HG02938 (cell line): ENCODE measurements around the gene BCAP31.
"Not testable (repeated sequence)": the region's sequence is repeated elsewhere in the genome, so short reads cannot be mapped to it uniquely, and the experiment has no call there.

Experiments
- ATAC-seq: cut with Tn5 transposase; IDR thresholded peaks from one replicate; pipeline ENCODE4 v1.9.1; 2021; ENCODE audit warnings: mild to moderate bottlenecking, moderate library complexity; ENCODE audit not compliant: unreplicated experiment

The BCAP31 gene

DNA sequence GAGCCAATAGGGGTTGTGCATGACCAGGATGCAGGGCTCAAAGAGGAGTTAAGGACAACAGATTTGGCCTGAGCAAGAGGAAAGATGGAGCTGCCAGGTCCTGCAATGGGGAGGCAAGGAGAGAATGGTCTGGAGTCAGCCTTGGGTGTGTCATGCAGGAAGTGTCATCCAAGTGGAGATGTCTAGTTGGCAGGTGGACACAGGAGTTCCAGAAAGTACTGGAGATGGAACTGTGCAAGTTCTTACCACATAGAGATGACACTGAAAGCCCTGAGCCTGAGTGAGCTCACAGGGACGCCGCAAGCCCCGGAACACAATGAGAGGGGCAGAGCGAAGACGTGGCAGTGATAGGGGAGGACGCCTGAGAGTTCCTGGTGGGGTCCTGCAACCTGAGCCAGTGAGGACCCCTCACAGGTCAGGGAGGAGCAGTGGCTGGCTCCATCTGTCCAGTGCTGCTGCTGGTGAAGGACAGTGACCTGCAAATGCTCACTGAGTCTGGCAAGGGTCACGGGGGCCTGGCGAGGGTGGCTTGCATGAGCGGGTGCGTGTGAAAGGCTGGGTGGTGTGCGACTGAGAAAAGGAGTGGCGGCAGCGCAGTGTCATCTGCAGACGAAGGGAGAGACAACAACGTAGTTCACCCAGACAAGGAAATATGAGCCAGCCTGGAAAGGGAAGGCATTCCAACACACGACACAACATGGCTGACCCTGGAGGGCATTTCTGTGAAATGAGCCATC, 27.0 kb downstream of the BCAP31 start:
- ATAC-seq, result not testable (repeated sequence)

DNA sequence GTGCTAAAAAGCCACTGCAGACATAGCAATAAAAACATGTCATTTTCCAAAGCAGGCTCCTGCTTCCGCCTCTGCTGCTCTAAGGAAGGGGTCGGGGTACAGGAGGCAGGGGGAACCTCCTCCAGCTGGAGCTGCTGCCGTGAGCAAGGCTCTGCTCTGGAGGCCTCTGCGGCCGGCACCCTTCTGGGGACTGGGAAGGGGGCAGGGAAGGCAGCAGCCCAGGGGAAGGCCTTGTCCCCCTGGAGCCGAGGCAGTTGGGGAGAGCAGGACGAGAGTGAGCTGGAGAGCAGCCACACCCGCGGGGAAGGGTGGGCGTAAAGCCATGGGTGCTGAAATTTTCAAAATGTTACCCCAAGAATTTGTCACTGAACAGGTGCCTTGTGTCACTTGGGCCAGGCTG, 27.6 kb downstream of the BCAP31 start:
- ATAC-seq, result not testable (repeated sequence)

DNA sequence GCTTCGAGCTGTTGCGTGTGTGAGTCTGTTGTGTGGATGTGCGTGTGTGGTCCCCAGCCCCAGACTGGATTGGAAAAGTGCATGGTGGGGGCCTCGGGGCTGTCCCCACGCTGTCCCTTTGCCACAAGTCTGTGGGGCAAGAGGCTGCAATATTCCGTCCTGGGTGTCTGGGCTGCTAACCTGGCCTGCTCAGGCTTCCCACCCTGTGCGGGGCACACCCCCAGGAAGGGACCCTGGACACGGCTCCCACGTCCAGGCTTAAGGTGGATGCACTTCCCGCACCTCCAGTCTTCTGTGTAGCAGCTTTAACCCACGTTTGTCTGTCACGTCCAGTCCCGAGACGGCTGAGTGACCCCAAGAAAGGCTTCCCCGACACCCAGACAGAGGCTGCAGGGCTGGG, 28.1 kb downstream of the BCAP31 start:
- no peak for ATAC-seq

DNA sequence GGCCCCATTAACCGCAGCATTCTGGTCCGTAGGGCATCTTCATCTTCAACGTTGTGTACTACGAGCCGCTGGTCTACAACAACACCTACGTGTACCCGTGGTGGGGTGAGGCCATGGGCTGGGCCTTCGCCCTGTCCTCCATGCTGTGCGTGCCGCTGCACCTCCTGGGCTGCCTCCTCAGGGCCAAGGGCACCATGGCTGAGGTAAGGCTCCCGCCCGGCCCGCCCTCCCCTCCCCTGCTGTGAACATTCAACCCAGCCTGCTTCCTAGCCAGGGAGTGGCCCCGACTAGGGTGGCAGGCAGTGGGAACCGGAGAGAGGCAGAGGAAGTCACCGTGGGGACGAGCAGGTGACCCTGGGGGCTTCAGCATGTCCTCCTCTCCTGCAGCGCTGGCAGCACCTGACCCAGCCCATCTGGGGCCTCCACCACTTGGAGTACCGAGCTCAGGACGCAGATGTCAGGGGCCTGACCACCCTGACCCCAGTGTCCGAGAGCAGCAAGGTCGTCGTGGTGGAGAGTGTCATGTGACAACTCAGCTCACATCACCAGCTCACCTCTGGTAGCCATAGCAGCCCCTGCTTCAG, 29.4 kb downstream of the BCAP31 start:
- ATAC-seq, result no peak

DNA sequence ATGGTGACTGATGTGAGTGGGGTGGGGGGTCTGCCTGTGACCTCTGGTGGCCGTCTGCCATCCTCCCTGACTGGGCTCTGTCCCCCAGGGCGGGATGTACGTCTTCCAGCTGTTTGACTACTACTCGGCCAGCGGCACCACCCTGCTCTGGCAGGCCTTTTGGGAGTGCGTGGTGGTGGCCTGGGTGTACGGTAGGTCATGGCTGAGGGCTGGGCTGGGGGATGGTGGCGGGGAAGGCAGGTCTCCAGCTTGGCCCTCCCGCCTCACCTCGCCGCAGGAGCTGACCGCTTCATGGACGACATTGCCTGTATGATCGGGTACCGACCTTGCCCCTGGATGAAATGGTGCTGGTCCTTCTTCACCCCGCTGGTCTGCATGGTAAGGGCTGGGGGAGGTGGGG, 29.9 kb downstream of the BCAP31 start:
- ATAC-seq, result not testable (repeated sequence)

DNA sequence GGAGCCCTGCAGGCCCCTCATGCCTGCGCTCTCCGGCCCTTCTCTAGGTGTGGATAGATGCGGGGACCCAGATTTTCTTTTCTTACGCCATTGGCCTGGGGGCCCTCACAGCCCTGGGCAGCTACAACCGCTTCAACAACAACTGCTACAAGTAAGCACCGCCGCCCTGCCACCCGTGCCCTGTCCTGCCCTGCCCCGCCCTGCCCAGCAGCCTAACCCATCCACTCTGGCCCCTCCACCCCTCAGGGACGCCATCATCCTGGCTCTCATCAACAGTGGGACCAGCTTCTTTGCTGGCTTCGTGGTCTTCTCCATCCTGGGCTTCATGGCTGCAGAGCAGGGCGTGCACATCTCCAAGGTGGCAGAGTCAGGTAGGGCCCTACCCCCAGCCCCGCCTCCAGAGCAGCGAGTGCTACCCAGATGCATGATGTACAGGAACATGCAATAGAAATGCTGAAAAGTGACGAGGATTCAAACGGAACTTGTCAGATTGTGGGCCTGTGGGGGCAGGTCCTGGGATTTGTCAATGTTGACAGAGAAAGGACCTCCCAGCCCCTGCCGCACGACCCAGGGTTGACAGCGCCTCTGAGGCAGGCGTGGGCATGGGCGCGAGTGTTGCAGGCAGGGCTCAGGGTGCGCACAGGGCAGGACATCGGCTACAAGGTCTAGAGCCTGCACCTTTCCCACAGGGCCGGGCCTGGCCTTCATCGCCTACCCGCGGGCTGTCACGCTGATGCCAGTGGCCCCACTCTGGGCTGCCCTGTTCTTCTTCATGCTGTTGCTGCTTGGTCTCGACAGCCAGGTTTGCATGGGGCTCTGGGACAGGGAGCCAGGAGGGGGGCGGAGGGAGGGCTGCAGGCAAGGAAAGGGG, 30.7 kb downstream of the BCAP31 start:
- ATAC-seq, result no peak

- ATAC-seq, result no peak
Measured at GRCh38 chrX:153692611-153693156, 31.5 kb downstream of the BCAP31 start.

DNA sequence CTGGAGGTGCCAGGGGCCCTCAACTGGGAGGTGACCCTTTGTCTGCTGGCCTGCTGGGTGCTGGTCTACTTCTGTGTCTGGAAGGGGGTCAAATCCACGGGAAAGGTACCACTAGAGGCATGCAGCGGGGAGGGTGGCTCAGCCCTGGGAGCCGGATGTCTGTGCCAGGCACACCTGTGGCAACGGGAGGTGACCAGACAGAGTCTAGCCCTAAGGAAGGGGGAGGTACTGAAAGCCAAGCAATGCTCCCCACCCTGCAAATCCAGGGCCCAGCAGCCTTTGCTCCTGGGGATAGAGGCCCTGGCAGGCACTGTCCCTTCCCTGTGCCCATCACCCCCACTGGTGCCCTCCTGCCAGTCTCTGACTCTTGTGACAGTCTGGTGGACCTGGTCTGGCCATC, 32.2 kb downstream of the BCAP31 start:
- ATAC-seq, result no peak

DNA sequence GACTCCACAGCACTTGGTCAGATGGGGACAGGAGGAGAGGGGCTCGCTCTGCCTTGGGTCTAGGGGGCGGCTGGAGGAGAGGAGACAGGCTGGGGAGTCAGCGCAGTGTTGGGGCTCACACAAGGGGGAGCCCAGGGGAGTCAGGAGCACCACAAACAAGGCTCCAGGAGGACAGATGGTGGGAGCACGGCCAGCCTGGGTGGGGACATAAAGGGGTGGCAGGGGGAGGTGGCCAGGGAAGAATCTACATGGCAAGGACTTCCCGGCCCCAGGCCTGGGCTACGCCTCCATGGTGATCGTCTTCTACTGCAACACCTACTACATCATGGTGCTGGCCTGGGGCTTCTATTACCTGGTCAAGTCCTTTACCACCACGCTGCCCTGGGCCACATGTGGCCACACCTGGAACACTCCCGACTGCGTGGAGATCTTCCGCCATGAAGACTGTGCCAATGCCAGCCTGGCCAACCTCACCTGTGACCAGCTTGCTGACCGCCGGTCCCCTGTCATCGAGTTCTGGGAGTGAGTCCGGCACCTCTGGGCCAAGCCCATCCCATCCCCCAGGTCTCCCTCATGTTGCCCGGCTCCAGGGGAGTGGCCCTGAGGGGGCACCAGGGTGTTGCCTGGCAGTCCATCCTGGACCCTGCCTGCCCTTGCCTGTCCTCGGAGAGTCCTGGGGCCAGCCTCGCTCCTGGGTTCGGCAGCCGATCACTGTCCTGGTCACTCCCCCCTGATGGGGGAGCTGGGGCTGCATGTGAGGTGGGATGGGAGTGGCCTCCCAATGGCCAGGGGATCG, 33.0 kb downstream of the BCAP31 start:
- ATAC-seq, result not testable (repeated sequence)

DNA sequence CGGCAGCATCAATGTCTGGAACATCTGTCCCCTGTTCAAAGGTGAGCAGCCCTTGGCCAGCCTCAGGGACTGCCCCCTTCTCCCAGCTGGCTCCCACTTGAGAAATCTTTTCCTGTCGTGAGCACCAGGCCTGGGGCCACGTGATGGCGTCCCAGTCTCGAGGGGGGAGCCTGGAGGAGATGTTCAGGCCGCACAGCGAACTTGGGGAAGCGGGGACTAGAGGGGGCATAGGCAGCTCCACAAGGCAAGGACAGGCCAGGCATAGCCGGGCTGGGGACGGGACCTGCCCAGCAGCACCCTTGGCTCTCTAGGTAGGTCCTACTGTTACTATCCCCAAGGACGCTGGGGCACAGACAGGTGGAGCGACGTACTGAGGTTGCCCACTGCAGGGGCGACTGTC, 33.7 kb downstream of the BCAP31 start:
- no peak for ATAC-seq

- ATAC-seq, result no peak
Measured at GRCh38 chrX:153689654-153690465, 34.3 kb downstream of the BCAP31 start.

DNA sequence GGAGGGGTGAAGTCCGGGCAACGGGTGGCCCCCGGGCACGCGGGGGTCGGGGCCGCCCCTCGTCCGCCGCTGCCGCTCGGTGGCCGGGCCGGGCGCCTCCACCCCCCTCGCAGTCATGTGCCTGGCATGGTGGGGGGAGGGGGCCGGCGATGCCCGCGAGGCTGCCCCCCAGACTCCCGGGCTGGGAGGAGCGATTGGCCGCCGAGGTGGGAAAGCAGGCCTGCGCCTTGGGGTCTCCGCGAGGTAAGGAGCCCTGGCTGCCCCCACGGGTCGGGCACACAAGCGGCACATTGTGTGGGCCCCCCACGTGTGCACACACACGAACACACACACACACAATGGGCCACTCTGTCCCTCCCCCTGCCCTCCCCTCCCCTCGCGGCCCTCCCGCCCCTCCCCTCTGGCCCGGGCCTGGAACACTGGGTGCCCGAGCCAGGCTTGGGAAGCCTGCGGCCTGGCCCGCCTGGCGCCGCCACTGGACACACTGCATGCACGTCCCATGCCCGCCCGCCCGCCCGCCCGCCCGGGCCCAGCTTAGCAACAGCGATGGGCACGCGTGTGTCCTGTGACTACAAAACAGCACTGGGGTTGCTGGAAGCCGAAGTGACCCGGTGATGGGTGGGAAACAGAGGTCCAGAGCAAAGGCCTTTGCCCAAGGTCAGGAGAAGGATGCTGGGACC, 35.1 kb downstream of the BCAP31 start:
- no peak for ATAC-seq

DNA sequence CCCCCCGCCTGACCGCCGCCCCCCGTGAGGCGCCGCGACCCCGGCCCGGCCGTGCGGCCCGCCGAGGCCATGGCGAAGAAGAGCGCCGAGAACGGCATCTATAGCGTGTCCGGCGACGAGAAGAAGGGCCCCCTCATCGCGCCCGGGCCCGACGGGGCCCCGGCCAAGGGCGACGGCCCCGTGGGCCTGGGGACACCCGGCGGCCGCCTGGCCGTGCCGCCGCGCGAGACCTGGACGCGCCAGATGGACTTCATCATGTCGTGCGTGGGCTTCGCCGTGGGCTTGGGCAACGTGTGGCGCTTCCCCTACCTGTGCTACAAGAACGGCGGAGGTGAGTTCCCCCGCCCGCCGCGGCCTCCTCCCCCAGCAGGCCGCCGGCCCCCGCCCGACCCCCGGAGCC, 35.7 kb downstream of the BCAP31 start:
- no peak for ATAC-seq

DNA sequence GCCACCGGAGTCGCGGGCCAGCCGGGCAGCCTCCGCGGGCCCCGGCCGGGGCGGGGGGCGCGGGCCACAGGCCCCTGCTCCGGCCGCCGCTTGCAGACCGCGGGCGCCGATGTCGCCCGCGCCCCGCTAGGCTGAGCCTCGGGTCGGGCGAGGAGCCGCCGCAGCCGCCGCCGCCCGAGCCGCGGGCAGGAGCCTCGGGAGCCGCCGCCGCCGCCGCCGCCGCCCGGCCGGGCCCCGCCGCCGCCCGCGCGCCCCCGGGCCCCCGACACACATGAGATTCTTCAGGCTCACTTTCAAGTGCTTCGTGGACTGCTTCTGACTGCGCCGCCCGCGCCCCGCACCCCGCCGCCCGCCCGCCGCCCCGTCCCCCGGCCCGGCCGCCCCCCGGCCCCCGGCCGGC, 36.1 kb downstream of the BCAP31 start:
- no peak for ATAC-seq

- ATAC-seq, result no peak
Measured at GRCh38 chrX:153687121-153688039, 36.8 kb downstream of the BCAP31 start, which contains the start of gene SLC6A8. Gene SLC6A8, plus strand, starts transcription at chrX:153687926. Its CDS starts 649 bp downstream, at chrX:153688575.

GRCh38 chrX:153686711-153687110, 37.5 kb downstream of the BCAP31 start:
- no peak for ATAC-seq

- no peak for ATAC-seq
Measured at GRCh38 chrX:153685751-153686696, 38.2 kb downstream of the BCAP31 start.
